Osteoblast (primary cell): ENCODE data around the gene BCL2L2. TPM values are rescaled to one million over a fixed set of nuclear protein-coding genes. Genes with fewer than 3 reads are reported as not detected.

ENCODE experiments used
- DNase-seq: peaks from one replicate; pipeline ENCODE4 v3.0.0; 2011; ENCODE audit warnings: low spot score, mixed read lengths; ENCODE audit not compliant: insufficient read length; ENCODE audit errors: missing footprints
- H2AFZ ChIP-seq: 2 replicates; pipeline ENCODE4 v1.6.0; 2011; ENCODE audit warnings: mild to moderate bottlenecking, low read length
- H3K27ac ChIP-seq: 2 replicates; pipeline ENCODE4 v1.5.1; 2011; ENCODE audit warnings: mild to moderate bottlenecking, low read depth, low read length, moderate library complexity
- H3K27me3 ChIP-seq: 2 replicates; pipeline ENCODE4 v1.6.0; 2012; ENCODE audit warnings: mild to moderate bottlenecking, control low read depth, inconsistent platforms, low read length, moderate library complexity; ENCODE audit not compliant: insufficient read depth
- H3K36me3 ChIP-seq: 2 replicates; pipeline ENCODE4 v1.5.1; 2011; ENCODE audit warnings: mild to moderate bottlenecking, low read length, control low read depth, moderate library complexity; ENCODE audit not compliant: insufficient read depth
- H3K4me1 ChIP-seq: 2 replicates; pipeline ENCODE4 v1.5.1; 2011; ENCODE audit warnings: mild to moderate bottlenecking, low read length, control low read depth, moderate library complexity; ENCODE audit not compliant: insufficient read depth
- H3K4me2 ChIP-seq: 2 replicates; pipeline ENCODE4 v1.6.0; 2011; ENCODE audit warnings: mild to moderate bottlenecking, low read length; ENCODE audit not compliant: insufficient read depth
- H3K4me3 ChIP-seq: fragments of 200-600 bp; sonication (generic); 3 replicates; pipeline ENCODE4 v1.5.1; 2012; ENCODE audit warnings: mild to moderate bottlenecking, low read length, inconsistent platforms; ENCODE audit not compliant: insufficient read depth
- H3K79me2 ChIP-seq: 2 replicates; pipeline ENCODE4 v1.6.0; 2012; ENCODE audit warnings: mild to moderate bottlenecking, low read length, control low read depth, inconsistent platforms; ENCODE audit not compliant: insufficient read depth
- H3K9me3 ChIP-seq: 2 replicates; pipeline ENCODE4 v1.5.1; 2011; ENCODE audit warnings: low read depth, low read length, control low read depth
- H4K20me1 ChIP-seq: 2 replicates; pipeline ENCODE4 v1.6.0; 2012; ENCODE audit warnings: mild to moderate bottlenecking, low read length, control low read depth; ENCODE audit not compliant: insufficient read depth
- CTCF ChIP-seq: IDR thresholded peaks from 2 replicates; pipeline ENCODE4 v1.5.1; 2011; ENCODE audit warnings: mild to moderate bottlenecking, low read depth, low read length, moderate library complexity; ENCODE audit errors: extremely low read depth
- total RNA-seq: library from RNA; depleted of rRNA; stranded (reverse); fragments of >200 nt; gene quantifications from 2 replicates; pipeline ENCODE4 v1.2.3, GENCODE V29; 2012

The BCL2L2 gene
- total RNA-seq, 1 donor: 19.5 TPM

DNA sequence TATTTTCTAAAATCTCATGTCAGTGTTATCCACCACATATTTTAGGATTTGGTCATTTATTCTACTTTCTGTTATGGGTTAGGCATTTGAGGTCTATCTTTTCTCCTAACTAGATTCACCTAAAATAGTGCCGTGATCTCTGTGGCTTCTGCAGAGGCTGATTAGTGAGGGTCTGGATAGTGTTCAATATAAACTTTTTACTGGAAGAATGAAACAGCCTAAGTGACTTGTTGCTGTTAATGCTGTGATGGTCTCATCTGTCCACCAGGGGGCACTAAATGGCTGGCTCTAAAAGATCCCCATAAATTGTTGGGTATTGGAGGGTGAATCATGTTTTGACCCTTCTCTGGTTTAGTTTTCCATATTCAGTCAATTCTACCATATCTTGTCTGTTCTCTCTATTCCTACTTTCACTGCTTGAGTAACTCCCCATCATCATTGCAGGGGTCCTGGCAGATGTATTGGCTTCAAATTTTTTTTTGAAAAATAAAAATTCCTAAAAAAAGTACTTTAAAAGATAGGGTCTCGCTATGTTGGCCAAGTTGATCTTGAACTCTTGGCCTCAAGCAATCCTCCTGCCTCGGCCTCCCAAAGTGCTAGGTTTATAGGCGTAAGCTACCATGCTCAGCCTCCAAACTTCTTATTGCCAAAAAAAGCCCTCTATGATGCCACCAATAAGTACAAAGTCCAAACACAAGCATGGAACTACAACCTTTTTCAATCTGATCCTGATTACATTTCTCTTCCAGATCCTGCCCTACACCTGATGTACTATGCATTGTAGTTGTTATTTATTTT is 21.5 kb downstream of the BCL2L2 start:
- no peak overlapping the region for H3K4me3 ChIP-seq
- H3K4me1 ChIP-seq: no peaks in the 10 kb centered on the region
- no peak overlapping the region for H2AFZ ChIP-seq
- no peak overlapping the region for H3K27ac ChIP-seq
- H3K27me3 ChIP-seq: no peaks in the 10 kb centered on the region
- no peak overlapping the region for H3K4me2 ChIP-seq
- peaks cover 20% of the 10 kb centered on the region for H3K36me3 ChIP-seq
- peaks cover 10% of the 10 kb centered on the region for H4K20me1 ChIP-seq
- DNase-seq: peak; percentile 95
- no peaks in the 10 kb centered on the region for H3K9me3 ChIP-seq
- TF ChIP-seq CTCF: peak; percentile 90
- peaks cover 13% of the 10 kb centered on the region for H3K79me2 ChIP-seq

GRCh38 chr14:23335623-23336022 is 29.0 kb downstream of the BCL2L2 start:
- TF ChIP-seq CTCF: no peak
- Histone ChIP-seq H4K20me1 (no peaks in the 10 kb centered on the region), H2AFZ (no peak overlapping the region), H3K4me2 (no peak overlapping the region), H3K79me2 (no peaks in the 10 kb centered on the region), H3K4me3 (no peak overlapping the region), H3K4me1 (no peaks in the 10 kb centered on the region), H3K9me3 (no peaks in the 10 kb centered on the region), H3K36me3 (no peaks in the 10 kb centered on the region), H3K27ac (no peak overlapping the region), H3K27me3 (no peaks in the 10 kb centered on the region)
- DNase-seq: no peak

- Histone ChIP-seq H3K4me1 (no peaks in the 10 kb centered on the region), H3K27me3 (no peaks in the 10 kb centered on the region), H3K79me2 (no peaks in the 10 kb centered on the region), H4K20me1 (no peaks in the 10 kb centered on the region), H3K36me3 (no peaks in the 10 kb centered on the region), H2AFZ (no peak overlapping the region), H3K4me2 (no peak overlapping the region), H3K27ac (no peak overlapping the region), H3K4me3 (no peak overlapping the region), H3K9me3 (no peaks in the 10 kb centered on the region)
- DNase-seq: no peak
- no peak for TF ChIP-seq CTCF
Measured at GRCh38 chr14:23339506-23340268, 33.1 kb downstream of the BCL2L2 start.

GRCh38 chr14:23344481-23344880 is 37.8 kb downstream of the BCL2L2 start:
- no peak overlapping the region for H3K4me2 ChIP-seq
- peak; percentile 29 for DNase-seq
- H3K27ac ChIP-seq: no peak overlapping the region
- H3K36me3 ChIP-seq: no peaks in the 10 kb centered on the region
- TF ChIP-seq CTCF: peak; percentile 12
- H3K79me2 ChIP-seq: no peaks in the 10 kb centered on the region
- H4K20me1 ChIP-seq: no peaks in the 10 kb centered on the region
- H3K27me3 ChIP-seq: no peaks in the 10 kb centered on the region
- H3K9me3 ChIP-seq: no peaks in the 10 kb centered on the region
- no peaks in the 10 kb centered on the region for H3K4me1 ChIP-seq
- no peak overlapping the region for H3K4me3 ChIP-seq
- H2AFZ ChIP-seq: no peak overlapping the region
